Measurements from ENCODE around the gene CENPA.
"Not testable (repeated sequence)": the region's sequence is repeated elsewhere in the genome, so short reads cannot be mapped to it uniquely, and the experiment has no call there.

CENPA gene

DNA sequence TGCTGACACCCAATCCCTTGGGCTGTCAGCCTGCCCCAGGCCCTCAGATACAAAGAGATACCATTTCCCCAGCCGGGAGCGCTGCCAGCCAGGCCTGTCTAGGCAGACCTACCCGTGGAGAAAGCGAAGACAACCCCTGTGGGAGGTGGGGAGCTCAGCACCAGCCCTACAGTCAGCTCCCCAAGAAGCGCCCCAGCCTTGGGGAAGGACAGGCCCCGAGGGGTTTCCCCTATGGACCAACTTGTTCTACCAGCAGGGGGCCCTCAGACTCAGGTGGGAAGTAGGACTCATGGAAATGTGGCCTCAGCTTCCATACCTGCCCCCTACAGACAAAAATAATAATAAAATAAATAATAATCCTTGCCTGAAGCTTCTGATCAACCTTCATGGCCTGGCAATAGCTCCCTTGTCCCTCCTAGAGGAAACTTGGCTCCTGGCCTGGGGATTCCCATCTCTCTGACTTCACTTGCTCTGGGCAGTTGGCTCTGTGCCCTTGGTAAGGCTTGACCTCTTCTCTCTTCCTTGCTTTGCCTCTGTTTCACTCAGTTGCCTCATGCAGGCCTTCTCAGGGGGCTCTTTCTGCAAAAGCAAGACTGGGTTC is 14.8 kb upstream of the CENPA start:
- H3K4me1 Mint-ChIP-seq = peaks cover 28% of the 10 kb centered on the region
- ATAC-seq = no peak
- H3K9me3 Mint-ChIP-seq = no peaks in the 10 kb centered on the region
- no peak overlapping the region for H3K27ac Mint-ChIP-seq
- no peak overlapping the region for H3K4me3 Mint-ChIP-seq
- no peaks in the 10 kb centered on the region for H3K27me3 Mint-ChIP-seq
- H3K36me3 Mint-ChIP-seq = peaks cover 9% of the 10 kb centered on the region

DNA sequence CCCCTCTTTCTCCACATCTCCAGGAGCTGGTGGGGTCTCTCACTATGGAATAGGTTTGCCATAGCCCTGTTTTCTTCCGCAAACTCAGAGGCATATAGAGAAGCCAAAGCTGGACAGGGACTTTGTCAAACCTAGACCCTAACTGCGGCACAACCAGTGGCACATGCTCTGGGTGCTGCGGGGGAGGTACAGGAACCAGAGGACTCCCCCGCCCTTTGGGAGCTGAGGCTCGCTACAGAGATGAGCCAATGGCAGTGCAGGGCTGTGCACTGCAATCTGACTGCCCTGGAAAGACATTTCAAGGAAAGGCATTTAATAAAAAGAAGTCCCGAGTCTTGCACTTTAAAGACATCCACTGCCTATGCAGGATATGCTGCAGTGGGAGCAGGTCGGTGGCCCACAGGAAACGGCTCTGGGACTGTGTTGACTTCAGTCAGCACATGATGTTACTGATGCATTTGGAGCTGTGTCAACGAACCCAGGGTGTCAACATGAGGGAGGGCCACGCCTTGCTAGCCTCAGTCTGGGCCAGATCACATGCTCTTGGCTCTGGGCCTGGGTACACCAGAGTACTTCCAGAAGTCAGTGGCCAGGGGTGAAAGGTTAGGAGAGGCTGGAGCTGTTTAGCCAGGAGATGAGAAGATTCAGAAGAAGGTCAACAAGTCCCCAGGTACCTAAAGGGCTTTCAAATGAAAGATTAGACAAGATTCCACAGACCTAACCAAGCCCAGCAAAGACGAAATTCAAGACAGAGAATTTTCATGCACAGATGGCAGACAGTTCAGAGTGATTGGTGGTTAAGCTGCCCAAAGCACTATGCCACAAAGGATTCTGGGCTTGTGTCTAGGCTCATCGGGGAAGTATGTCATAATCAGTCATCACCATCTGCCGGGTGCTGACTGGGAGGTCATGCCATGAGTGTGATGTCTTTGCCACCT is 13.5 kb upstream of the CENPA start:
- no peaks in the 10 kb centered on the region for H3K9me3 Mint-ChIP-seq
- no peaks in the 10 kb centered on the region for H3K27me3 Mint-ChIP-seq
- H3K36me3 Mint-ChIP-seq = peaks cover 21% of the 10 kb centered on the region
- ATAC-seq = no peak
- H3K27ac Mint-ChIP-seq = no peak overlapping the region
- peaks cover 24% of the 10 kb centered on the region for H3K4me1 Mint-ChIP-seq
- no peak overlapping the region for H3K4me3 Mint-ChIP-seq

DNA sequence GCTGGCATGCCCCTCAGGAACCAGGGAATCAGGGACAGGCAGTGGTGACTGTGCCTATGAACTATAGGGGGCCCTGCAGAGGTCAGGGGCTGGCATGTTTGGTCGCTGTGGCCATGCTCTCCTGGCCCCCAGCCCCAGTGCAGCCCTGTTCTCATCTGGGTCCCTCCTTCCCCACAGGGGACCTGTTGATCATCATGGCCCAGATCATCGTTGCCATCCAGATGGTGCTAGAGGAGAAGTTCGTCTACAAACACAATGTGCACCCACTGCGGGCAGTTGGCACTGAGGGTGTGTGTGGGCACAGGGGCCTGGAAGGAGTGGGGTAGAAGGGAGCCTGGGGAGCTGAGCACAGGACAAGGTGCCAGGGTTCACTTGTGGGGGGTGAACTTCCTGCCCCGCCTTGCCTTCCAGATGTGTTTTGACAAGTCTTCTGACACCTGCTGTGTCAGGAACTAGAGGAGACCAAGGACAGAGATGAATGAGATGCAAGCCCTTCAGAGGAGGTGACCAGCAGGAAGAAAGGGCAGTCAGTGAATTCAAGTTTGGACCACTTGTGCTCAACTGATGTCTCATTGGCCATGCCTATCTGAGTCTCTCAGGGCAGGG is 9.6 kb upstream of the CENPA start:
- Mint-ChIP-seq H3K36me3 (peaks cover 60% of the 10 kb centered on the region), H3K9me3 (no peaks in the 10 kb centered on the region)
- ATAC-seq = no peak

DNA sequence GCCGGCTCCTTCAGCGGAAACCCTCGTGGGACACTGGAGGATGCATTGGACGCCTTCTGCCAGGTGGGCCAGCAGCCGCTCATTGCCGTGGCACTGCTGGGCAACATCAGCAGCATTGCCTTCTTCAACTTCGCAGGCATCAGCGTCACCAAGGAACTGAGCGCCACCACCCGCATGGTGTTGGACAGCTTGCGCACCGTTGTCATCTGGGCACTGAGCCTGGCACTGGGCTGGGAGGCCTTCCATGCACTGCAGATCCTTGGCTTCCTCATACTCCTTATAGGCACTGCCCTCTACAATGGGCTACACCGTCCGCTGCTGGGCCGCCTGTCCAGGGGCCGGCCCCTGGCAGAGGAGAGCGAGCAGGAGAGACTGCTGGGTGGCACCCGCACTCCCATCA is 7.8 kb upstream of the CENPA start:
- Mint-ChIP-seq H3K27me3 (no peaks in the 10 kb centered on the region), H3K36me3 (peaks cover 64% of the 10 kb centered on the region), H3K4me1 (no peaks in the 10 kb centered on the region), H3K27ac (no peak overlapping the region), H3K9me3 (no peaks in the 10 kb centered on the region), H3K4me3 (no peak overlapping the region)
- no peak for ATAC-seq

More for the DNA sequence above, 9.6 kb upstream of the CENPA start:
- H3K27me3 Mint-ChIP-seq = no peaks in the 10 kb centered on the region
- no peak overlapping the region for H3K27ac Mint-ChIP-seq
- peaks cover 3% of the 10 kb centered on the region for H3K4me1 Mint-ChIP-seq
- H3K4me3 Mint-ChIP-seq = no peak overlapping the region

DNA sequence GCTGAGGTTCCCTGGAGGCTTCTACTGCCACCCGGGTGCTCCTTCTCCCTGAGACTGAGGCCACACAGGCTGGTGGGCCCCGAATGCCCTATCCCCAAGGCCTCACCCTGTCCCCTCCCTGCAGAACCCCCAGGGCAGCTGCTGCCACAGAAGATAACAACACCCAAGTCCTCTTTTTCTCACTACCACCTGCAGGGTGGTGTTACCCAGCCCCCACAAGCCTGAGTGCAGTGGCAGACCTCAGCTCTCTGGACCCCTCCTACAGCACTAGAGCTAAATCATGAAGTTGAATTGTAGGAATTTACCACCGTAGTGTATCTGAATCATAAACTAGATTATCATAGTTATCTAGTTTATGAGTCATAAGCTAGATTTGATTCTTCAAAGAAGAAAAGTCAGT is 7.3 kb upstream of the CENPA start:
- H3K36me3 Mint-ChIP-seq = peaks cover 64% of the 10 kb centered on the region
- no peaks in the 10 kb centered on the region for H3K27me3 Mint-ChIP-seq
- H3K9me3 Mint-ChIP-seq = no peaks in the 10 kb centered on the region
- no peak overlapping the region for H3K27ac Mint-ChIP-seq
- no peaks in the 10 kb centered on the region for H3K4me1 Mint-ChIP-seq
- H3K4me3 Mint-ChIP-seq = no peak overlapping the region
- ATAC-seq = no peak

DNA sequence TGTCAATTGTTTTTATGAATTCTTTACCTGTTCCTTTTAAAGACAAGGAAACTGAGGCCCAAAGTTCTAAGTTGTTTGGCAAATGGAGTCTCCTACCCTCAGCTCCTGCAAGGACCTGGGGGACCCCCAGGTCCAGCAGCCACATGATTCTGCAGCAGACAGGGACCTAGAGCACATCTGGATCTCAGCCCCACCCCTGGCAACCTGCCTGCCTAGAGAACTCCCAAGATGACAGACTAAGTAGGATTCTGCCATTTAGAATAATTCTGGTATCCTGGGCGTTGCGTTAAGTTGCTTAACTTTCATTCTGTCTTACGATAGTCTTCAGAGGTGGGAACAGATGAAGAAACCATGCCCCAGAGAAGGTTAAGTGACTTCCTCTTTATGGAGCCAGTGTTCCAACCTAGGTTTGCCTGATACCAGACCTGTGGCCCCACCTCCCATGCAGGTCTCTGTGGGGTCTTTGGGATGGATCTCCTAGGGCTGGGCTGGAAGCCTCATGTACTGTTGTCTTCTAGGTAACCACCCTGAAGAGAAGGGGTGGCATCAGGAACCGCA is 5.6 kb upstream of the CENPA start:
- Mint-ChIP-seq H3K27ac (no peak overlapping the region), H3K4me1 (no peaks in the 10 kb centered on the region)

DNA sequence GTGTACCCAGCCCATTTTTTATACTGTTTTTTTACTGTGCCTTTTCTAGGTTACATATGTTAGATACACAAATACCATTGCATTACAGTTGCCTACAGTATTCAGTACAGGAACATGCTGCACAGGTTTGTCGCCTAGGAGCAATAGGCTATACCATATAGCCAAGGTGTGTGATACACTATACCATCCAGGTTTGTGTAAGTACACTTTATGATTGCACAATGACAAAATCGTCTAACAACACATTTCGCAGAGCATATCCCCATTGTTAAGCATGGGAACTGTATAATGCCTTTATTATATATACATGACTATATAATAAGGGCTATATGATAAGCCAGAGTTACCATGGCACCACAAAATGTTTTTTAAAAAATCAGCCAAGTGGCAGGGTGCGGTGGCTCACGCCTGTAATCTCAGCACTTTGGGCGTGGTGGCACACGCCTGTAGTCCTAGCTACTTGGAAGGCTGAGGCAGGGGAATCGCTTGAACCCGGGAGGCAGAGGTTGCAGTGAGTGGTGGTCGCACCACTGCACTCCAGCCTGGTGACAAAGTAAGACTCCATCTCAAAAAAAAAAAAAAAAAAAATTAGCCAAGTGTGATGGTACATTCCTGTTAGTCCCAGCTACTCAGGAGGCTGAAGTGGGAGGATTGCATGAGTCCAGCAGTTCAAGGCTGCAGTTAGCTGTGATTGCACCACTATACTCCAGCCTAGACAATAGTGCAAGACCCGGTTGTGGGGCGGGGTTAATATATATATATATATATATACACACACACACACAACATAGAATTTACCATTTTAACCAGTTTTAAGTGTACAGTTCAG is 2.8 kb upstream of the CENPA start:
- no peak overlapping the region for H3K4me3 Mint-ChIP-seq
- H3K27me3 Mint-ChIP-seq = peaks cover 4% of the 10 kb centered on the region
- H3K4me1 Mint-ChIP-seq = peaks cover 6% of the 10 kb centered on the region
- H3K27ac Mint-ChIP-seq = no peak overlapping the region
- no peaks in the 10 kb centered on the region for H3K9me3 Mint-ChIP-seq
- no peak for ATAC-seq
- peaks cover 35% of the 10 kb centered on the region for H3K36me3 Mint-ChIP-seq

More for the DNA sequence above, 5.6 kb upstream of the CENPA start:
- Mint-ChIP-seq H3K4me3 (no peak overlapping the region), H3K36me3 (peaks cover 59% of the 10 kb centered on the region), H3K9me3 (no peaks in the 10 kb centered on the region), H3K27me3 (no peaks in the 10 kb centered on the region)
- ATAC-seq = no peak

DNA sequence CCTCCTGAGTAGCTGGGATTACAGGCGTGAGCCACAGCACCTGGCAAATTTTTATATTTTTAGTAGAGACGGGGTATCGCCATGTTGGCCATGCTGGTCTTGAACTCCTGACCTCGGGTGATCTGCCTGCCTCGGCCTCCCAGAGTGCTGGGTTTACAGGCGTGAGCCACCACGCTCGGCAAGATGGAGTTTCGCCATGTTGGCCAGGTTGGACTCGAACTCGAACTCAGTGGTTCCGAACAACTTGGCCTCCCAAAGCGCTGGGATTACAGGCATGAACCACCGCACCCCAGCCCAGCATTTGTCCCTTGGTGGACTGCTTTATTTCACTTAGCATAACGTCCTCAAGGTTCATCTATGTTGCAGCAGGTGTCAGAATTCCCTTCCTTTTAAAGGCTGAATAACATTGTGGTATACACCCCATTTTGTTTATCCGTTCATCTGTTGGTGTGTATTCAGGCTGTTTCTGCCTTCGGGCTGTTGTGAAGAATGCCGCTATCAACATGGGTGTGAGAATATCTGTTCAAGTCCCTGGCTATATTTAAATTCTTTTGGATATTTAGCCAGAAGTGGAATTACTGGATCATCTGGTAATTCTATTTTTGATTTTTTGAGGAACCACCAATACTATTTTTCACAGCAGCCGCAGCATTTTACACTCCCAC is 1.2 kb upstream of the CENPA start:
- ATAC-seq = no peak
- peaks cover 6% of the 10 kb centered on the region for H3K4me1 Mint-ChIP-seq
- H3K4me3 Mint-ChIP-seq = peak overlapping the region; percentile 75
- no peak overlapping the region for H3K27ac Mint-ChIP-seq
- H3K9me3 Mint-ChIP-seq = no peaks in the 10 kb centered on the region
- peaks cover 20% of the 10 kb centered on the region for H3K27me3 Mint-ChIP-seq
- H3K36me3 Mint-ChIP-seq = peaks cover 20% of the 10 kb centered on the region

DNA sequence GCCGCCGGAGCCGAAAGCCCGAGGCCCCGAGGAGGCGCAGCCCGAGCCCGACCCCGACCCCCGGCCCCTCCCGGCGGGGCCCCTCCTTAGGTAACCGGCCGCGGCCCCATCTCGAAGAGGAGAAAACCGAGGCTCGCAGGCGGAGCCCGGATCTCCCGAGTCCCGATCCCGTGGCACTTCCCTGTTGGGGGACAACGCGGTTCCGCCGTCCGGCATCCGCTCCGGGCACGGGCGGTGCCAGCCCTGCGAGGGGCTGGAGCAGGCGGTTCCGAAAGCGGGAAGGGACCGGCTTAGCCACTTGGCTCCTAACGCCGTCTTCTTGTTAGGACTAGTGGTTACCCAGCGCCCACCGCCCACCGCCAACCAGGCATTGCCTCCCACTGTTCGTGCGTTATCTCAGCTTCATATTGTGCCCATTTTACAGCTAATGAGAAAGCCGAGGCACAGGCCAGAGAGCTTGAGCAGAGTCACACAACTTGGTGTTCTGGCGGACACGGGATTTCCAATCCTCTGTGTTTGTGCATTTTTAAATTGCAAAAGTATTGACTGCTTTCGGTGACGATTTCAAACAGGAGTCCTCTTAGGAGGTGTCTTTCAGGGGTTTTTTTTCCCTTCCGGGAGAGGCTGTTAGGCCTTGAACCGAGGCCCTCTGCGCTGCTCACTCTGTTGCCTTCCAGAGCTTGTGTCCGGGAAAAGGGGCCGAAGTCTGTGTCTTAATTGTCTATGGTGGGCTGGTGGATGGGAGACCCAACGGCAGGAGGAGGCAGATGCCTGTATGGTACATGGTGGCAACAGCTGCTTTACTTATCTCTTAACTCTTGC is 562 bp downstream of the CENPA start:
- Mint-ChIP-seq H3K27me3 (peaks cover 25% of the 10 kb centered on the region), H3K36me3 (peaks cover 3% of the 10 kb centered on the region), H3K27ac (no peak overlapping the region)

DNA sequence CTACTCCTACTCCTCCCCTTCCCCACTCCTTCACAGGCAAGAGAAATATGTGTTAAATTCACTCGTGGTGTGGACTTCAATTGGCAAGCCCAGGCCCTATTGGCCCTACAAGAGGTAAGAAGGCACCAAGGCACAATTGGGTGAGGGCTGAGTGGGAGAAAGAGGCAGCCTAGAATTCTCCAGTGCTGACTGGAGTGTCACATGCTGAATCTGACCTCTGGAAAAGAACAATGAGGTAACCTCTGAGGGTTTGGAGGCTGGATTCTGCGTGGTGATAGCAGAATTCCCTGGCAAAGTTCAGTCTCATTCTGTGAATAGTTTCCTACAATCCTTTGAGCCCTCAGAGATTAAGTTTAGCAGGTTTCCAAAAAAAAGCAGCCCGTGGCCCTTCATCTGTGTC is 6.9 kb downstream of the CENPA start:
- no peak overlapping the region for H3K27ac Mint-ChIP-seq
- H3K27me3 Mint-ChIP-seq = peaks cover 25% of the 10 kb centered on the region
- no peak for ATAC-seq
- peaks cover 3% of the 10 kb centered on the region for H3K9me3 Mint-ChIP-seq
- H3K36me3 Mint-ChIP-seq = no peaks in the 10 kb centered on the region
- no peak overlapping the region for H3K4me3 Mint-ChIP-seq
- no peaks in the 10 kb centered on the region for H3K4me1 Mint-ChIP-seq

More for the DNA sequence above, 562 bp downstream of the CENPA start:
- Mint-ChIP-seq H3K9me3 (peaks cover 3% of the 10 kb centered on the region), H3K4me1 (peaks cover 6% of the 10 kb centered on the region), H3K4me3 (peak overlapping the region; percentile 74)
- ATAC-seq = peak; percentile 21

DNA sequence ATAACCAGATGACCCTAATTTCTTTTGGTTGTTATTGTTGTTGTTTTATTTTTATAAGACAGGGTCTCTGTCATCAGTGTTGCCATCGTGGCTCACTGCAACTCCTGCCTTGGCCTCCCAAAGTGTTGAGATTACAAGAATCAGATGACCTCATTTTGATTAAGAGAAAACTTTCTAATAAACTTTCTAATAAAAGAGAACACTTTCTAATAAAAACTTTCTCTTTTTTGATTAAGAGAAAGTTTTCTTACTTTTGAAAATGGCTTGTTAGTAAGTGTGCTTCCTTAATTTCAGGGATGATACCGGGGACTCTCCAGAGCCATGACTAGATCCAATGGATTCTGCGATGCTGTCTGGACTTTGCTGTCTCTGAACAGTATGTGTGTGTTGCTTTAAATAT is 7.7 kb downstream of the CENPA start:
- no peaks in the 10 kb centered on the region for H3K4me1 Mint-ChIP-seq
- H3K36me3 Mint-ChIP-seq = no peaks in the 10 kb centered on the region
- no peak overlapping the region for H3K4me3 Mint-ChIP-seq
- H3K27ac Mint-ChIP-seq = no peak overlapping the region
- no peak for ATAC-seq
- H3K9me3 Mint-ChIP-seq = peaks cover 3% of the 10 kb centered on the region
- H3K27me3 Mint-ChIP-seq = peaks cover 17% of the 10 kb centered on the region

DNA sequence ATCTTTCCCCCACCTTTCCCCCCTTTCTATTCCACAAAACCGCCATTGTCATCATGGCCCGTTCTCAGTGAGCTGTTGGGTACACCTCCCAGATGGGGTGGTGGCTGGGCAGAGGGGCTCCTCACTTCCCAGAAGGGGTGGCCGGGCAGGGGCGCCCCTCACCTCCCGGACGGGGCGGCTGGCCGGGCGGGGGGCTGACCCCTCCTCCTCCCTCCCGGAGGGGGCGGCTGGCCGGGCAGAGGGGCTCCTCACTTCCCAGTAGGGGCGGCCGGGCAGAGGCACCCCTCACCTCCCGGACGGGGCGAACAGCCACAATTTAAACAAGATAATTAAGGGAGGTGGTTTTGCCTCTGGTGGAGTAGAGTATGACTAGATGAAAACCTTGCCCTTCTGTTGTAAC is 9.3 kb downstream of the CENPA start:
- H3K9me3 Mint-ChIP-seq, H3K4me3 Mint-ChIP-seq, ATAC-seq, H3K36me3 Mint-ChIP-seq, H3K27me3 Mint-ChIP-seq, H3K27ac Mint-ChIP-seq, H3K4me1 Mint-ChIP-seq: not testable (repeated sequence)

DNA sequence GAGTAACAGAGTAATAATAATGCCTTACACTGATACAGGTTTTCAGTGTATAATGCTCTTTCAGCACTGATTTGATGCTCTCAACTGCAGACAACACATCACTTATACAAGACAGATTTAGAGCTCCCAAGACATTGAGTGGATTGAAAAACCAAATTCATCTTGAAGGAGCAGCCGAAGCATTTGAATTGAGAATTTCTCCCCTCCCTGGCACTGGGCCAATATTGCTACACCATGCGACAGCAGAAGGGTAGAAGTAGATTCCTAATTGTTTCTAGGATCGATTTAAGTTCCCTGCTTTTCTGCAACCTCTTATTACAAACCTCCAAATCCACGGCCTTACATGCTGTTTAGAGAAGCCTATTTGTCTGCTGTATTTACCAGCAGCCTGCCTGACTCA is 15.5 kb downstream of the CENPA start:
- Mint-ChIP-seq H3K4me3 (no peak overlapping the region), H3K4me1 (no peaks in the 10 kb centered on the region), H3K36me3 (no peaks in the 10 kb centered on the region), H3K27me3 (no peaks in the 10 kb centered on the region), H3K27ac (no peak overlapping the region), H3K9me3 (no peaks in the 10 kb centered on the region)
- no peak for ATAC-seq

DNA sequence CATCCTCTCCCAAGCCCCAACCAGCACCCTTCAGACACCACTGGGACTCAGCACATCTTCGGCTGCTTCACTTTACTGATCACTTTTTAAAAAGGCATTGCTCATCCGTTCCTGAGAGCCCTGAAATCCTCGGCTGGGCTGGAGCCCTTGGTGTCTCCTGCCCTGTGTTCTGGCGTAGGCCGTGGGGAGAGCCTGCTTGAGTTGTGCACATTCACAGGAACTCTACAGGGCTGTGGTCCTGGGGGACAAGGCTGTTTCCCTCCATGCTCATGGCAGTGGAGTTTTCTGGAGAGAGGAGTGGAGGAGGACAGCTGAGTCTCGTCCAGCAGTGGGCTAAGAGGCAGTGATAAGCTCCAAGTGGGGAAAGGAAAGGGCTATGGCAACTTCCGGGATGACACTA is 15.9 kb downstream of the CENPA start:
- Mint-ChIP-seq H3K4me3 (no peak overlapping the region), H3K9me3 (no peaks in the 10 kb centered on the region), H3K27me3 (no peaks in the 10 kb centered on the region), H3K36me3 (no peaks in the 10 kb centered on the region), H3K4me1 (no peaks in the 10 kb centered on the region), H3K27ac (no peak overlapping the region)
- no peak for ATAC-seq

All from stimulated activated memory B cell treated with anti-CD40 and anti-IgM and Interleukin-4, amounts not matched to agents 10 μg/mL and 1 μg/mL and 100 μg/mL, for 72 hours (primary cell).